T1000 (cell line): ENCODE results near the gene UCK2.

Source experiments
- DNase-seq: peaks from one replicate; lab custom pipeline; 2025; ENCODE audit warnings: mixed read lengths; lab: John Stamatoyannopoulos, UW

UCK2 gene

GRCh38 chr1:165900576-165901380, 73.4 kb downstream of the UCK2 start:
- no peak for DNase-seq

GRCh38 chr1:165902565-165902964, 75.2 kb downstream of the UCK2 start:
- DNase-seq = no peak

GRCh38 chr1:165903672-165904071, 76.3 kb downstream of the UCK2 start:
- DNase-seq = no peak

GRCh38 chr1:165904948-165905347, 77.5 kb downstream of the UCK2 start:
- DNase-seq = no peak

GRCh38 chr1:165905853-165906252, 78.4 kb downstream of the UCK2 start:
- no peak for DNase-seq

- DNase-seq = peak; percentile 19
Observed at GRCh38 chr1:165907256-165907857, 79.9 kb downstream of the UCK2 start.

GRCh38 chr1:165910764-165911421, 83.5 kb downstream of the UCK2 start:
- no peak for DNase-seq

- no peak for DNase-seq
Observed at GRCh38 chr1:165911609-165912281, 84.3 kb downstream of the UCK2 start.

- DNase-seq = no peak
Observed at GRCh38 chr1:165912638-165913037, 85.2 kb downstream of the UCK2 start.

- DNase-seq = peak; percentile 39
Observed at GRCh38 chr1:165914136-165914798, 86.9 kb downstream of the UCK2 start.

- no peak for DNase-seq
Observed at GRCh38 chr1:165915480-165915879, 88.1 kb downstream of the UCK2 start.

GRCh38 chr1:165915932-165916348, 88.5 kb downstream of the UCK2 start:
- DNase-seq = no peak

- no peak for DNase-seq
Observed at GRCh38 chr1:165917166-165917565, 89.8 kb downstream of the UCK2 start.

GRCh38 chr1:165924117-165924516, 96.7 kb downstream of the UCK2 start:
- no peak for DNase-seq

- DNase-seq = no peak
Observed at GRCh38 chr1:165925498-165926079, 98.2 kb downstream of the UCK2 start.

GRCh38 chr1:165927169-165927568, 99.8 kb downstream of the UCK2 start:
- no peak for DNase-seq

GRCh38 chr1:165928075-165928731, 100.8 kb downstream of the UCK2 start:
- DNase-seq = no peak

- DNase-seq = no peak
Observed at GRCh38 chr1:165930961-165931360, 103.5 kb downstream of the UCK2 start.

- no peak for DNase-seq
Observed at GRCh38 chr1:165933446-165934170, 106.2 kb downstream of the UCK2 start.

- no peak for DNase-seq
Observed at GRCh38 chr1:165936542-165936941, 109.1 kb downstream of the UCK2 start.
